Measurements from ENCODE around the gene METTL25B. TPM values are rescaled to one million over a fixed set of nuclear protein-coding genes. Genes with fewer than 3 reads are reported as not detected.

METTL25B gene
- total and polyA plus RNA-seq, 4 donors: 6.9 to 13.5 (median 11.5) TPM

GRCh38 chr1:156703741-156704140 lies 24.5 kb upstream of the METTL25B start:
- no peak overlapping the region for H3K9ac ChIP-seq (ENCODE audit: low read depth in 1 of 2, low read length in 2 of 2)
- no peak for TF ChIP-seq CTCF (IDR thresholded peaks at IDR 0.05; ENCODE audit: low read depth, low read length, missing input control)
- no peak for TF ChIP-seq EGR1 (IDR thresholded peaks at IDR 0.05; ENCODE audit: low read depth in 2 of 2)
- no peak for TF ChIP-seq REST (IDR thresholded peaks at IDR 0.05)
- H3K36me3 ChIP-seq (ENCODE audit: control insufficient read depth in 4 of 4, insufficient read depth in 3 of 4, low read depth in 1 of 4, low read length in 3 of 4): no peaks in the 10 kb centered on the region
- peaks cover 0 to 10% (median 7%) of the 10 kb centered on the region in 4 donors for H3K27me3 ChIP-seq (ENCODE audit: control insufficient read depth in 4 of 4, insufficient read depth in 4 of 4, low read length in 3 of 4)
- H3K4me1 ChIP-seq (ENCODE audit: control insufficient read depth in 4 of 4, insufficient read depth in 4 of 4, low read length in 3 of 4): peaks cover 11 to 19% (median 13%) of the 10 kb centered on the region in 4 donors
- no peaks in the 10 kb centered on the region for H3K9me3 ChIP-seq (ENCODE audit: control insufficient read depth in 4 of 4, low read length in 3 of 4)
- no peak for DNase-seq (ENCODE audit: low spot score)
- H3K4me3 ChIP-seq (ENCODE audit: low read depth in 1 of 3, low read length in 3 of 3): no peak overlapping the region
- 34% methylated on average over 4 of the region's 4 CpGs for WGBS
- H3K27ac ChIP-seq (ENCODE audit: low read depth in 1 of 2, low read length in 2 of 2): no peak overlapping the region

- H3K4me3 ChIP-seq (ENCODE audit: low read depth in 1 of 3, low read length in 3 of 3): no peak overlapping the region
- H3K9ac ChIP-seq (ENCODE audit: low read depth in 1 of 2, low read length in 2 of 2): no peak overlapping the region
Measured at GRCh38 chr1:156704166-156704711, 24.0 kb upstream of the METTL25B start.

GRCh38 chr1:156704930-156705320 lies 23.3 kb upstream of the METTL25B start:
- Histone ChIP-seq H3K36me3 (ENCODE audit: control insufficient read depth in 4 of 4, insufficient read depth in 3 of 4, low read depth in 1 of 4, low read length in 3 of 4) (no peaks in the 10 kb centered on the region), H3K9ac (ENCODE audit: low read depth in 1 of 2, low read length in 2 of 2) (no peak overlapping the region), H3K4me3 (ENCODE audit: low read depth in 1 of 3, low read length in 3 of 3) (peak overlapping the region in 1 of 3 donors; percentile 15), H3K9me3 (ENCODE audit: control insufficient read depth in 4 of 4, low read length in 3 of 4) (no peaks in the 10 kb centered on the region), H3K27me3 (ENCODE audit: control insufficient read depth in 4 of 4, insufficient read depth in 4 of 4, low read length in 3 of 4) (peaks cover 0 to 10% (median 7%) of the 10 kb centered on the region in 4 donors), H3K4me1 (ENCODE audit: control insufficient read depth in 4 of 4, insufficient read depth in 4 of 4, low read length in 3 of 4) (peaks cover 11 to 19% (median 13%) of the 10 kb centered on the region in 4 donors), H3K27ac (ENCODE audit: low read depth in 1 of 2, low read length in 2 of 2) (no peak overlapping the region)
- TF ChIP-seq JUND (IDR thresholded peaks at IDR 0.05): no peak
- no peak for TF ChIP-seq HNF4A (conservative IDR thresholded peaks at IDR 0.05)
- no peak for TF ChIP-seq TAF1 (conservative IDR thresholded peaks at IDR 0.05)
- no peak for TF ChIP-seq MAX (IDR thresholded peaks at IDR 0.05)
- no peak for TF ChIP-seq RXRA (IDR thresholded peaks at IDR 0.05)
- no peak for TF ChIP-seq FOXA2 (IDR thresholded peaks at IDR 0.05)
- TF ChIP-seq ZBTB33 (IDR thresholded peaks at IDR 0.05): no peak
- TF ChIP-seq GABPA (IDR thresholded peaks at IDR 0.05 in 1 of 2, conservative IDR thresholded peaks at IDR 0.05 in 1 of 2): no peak
- no peak for TF ChIP-seq NR2F2 (IDR thresholded peaks at IDR 0.05)
- TF ChIP-seq REST (IDR thresholded peaks at IDR 0.05): no peak
- TF ChIP-seq SP1 (IDR thresholded peaks at IDR 0.05): no peak
- TF ChIP-seq ATF3 (IDR thresholded peaks at IDR 0.05): no peak
- whole genome bisulfite sequencing: 6% methylated on average over 29 of the region's 29 CpGs
- peak; percentile 30 for DNase-seq (ENCODE audit: low spot score)

More at GRCh38 chr1:156704166-156704711, 24.0 kb upstream of the METTL25B start:
- H3K27me3 ChIP-seq (ENCODE audit: control insufficient read depth in 4 of 4, insufficient read depth in 4 of 4, low read length in 3 of 4): peaks cover 0 to 10% (median 7%) of the 10 kb centered on the region in 4 donors
- peaks cover 11 to 19% (median 13%) of the 10 kb centered on the region in 4 donors for H3K4me1 ChIP-seq (ENCODE audit: control insufficient read depth in 4 of 4, insufficient read depth in 4 of 4, low read length in 3 of 4)
- no peak overlapping the region for H3K27ac ChIP-seq (ENCODE audit: low read depth in 1 of 2, low read length in 2 of 2)
- no peaks in the 10 kb centered on the region for H3K9me3 ChIP-seq (ENCODE audit: control insufficient read depth in 4 of 4, low read length in 3 of 4)
- 55% methylated on average over 10 of the region's 10 CpGs for WGBS
- TF ChIP-seq NR2F2 (IDR thresholded peaks at IDR 0.05): no peak
- no peak for DNase-seq (ENCODE audit: low spot score)
- no peaks in the 10 kb centered on the region for H3K36me3 ChIP-seq (ENCODE audit: control insufficient read depth in 4 of 4, insufficient read depth in 3 of 4, low read depth in 1 of 4, low read length in 3 of 4)

Measured in liver (tissue), 9 donors.